ENCODE data around the gene LRRTM3. TPM values are rescaled to one million over a fixed set of nuclear protein-coding genes. Genes with fewer than 3 reads are reported as not detected.

LRRTM3 gene
- total RNA-seq, 1 donor, result not detected

GRCh38 chr10:67022099-67022498, 96.3 kb downstream of the LRRTM3 start:
- Histone ChIP-seq H4K20me1 (ENCODE audit: insufficient read depth, low read length) (no peaks in the 10 kb centered on the region), H3K4me2 (ENCODE audit: insufficient read depth, low read length) (no peak overlapping the region), H3K4me1 (ENCODE audit: insufficient read depth, low read length) (no peaks in the 10 kb centered on the region), H2AFZ (ENCODE audit: low read length) (no peak overlapping the region), H3K36me3 (ENCODE audit: insufficient read depth, low read length) (no peaks in the 10 kb centered on the region), H3K79me2 (ENCODE audit: insufficient read depth, low read length) (no peaks in the 10 kb centered on the region), H3K9me3 (ENCODE audit: low read depth, low read length) (no peaks in the 10 kb centered on the region), H3K4me3 (ENCODE audit: insufficient read depth, low read length) (no peak overlapping the region), H3K27ac (ENCODE audit: low read depth, low read length) (no peak overlapping the region), H3K27me3 (ENCODE audit: insufficient read depth, low read length) (no peaks in the 10 kb centered on the region)
- no peak for TF ChIP-seq CTCF (IDR thresholded peaks at IDR 0.05; ENCODE audit: extremely low read depth, low read depth, low read length)
- DNase-seq (ENCODE audit: insufficient read length, low spot score, missing footprints), result no peak

- TF ChIP-seq CTCF (IDR thresholded peaks at IDR 0.05; ENCODE audit: extremely low read depth, low read depth, low read length), result no peak
- no peak overlapping the region for H3K4me2 ChIP-seq (ENCODE audit: insufficient read depth, low read length)
- no peak for DNase-seq (ENCODE audit: insufficient read length, low spot score, missing footprints)
Observed at GRCh38 chr10:67033878-67034277, 108.0 kb downstream of the LRRTM3 start.

GRCh38 chr10:67036808-67037207, 111.0 kb downstream of the LRRTM3 start:
- Histone ChIP-seq H3K4me2 (ENCODE audit: insufficient read depth, low read length) (no peak overlapping the region), H3K4me1 (ENCODE audit: insufficient read depth, low read length) (no peaks in the 10 kb centered on the region), H3K27ac (ENCODE audit: low read depth, low read length) (no peak overlapping the region), H3K36me3 (ENCODE audit: insufficient read depth, low read length) (no peaks in the 10 kb centered on the region), H2AFZ (ENCODE audit: low read length) (no peak overlapping the region), H3K9me3 (ENCODE audit: low read depth, low read length) (peaks cover 1% of the 10 kb centered on the region), H3K4me3 (ENCODE audit: insufficient read depth, low read length) (no peak overlapping the region), H3K27me3 (ENCODE audit: insufficient read depth, low read length) (no peaks in the 10 kb centered on the region), H3K79me2 (ENCODE audit: insufficient read depth, low read length) (no peaks in the 10 kb centered on the region), H4K20me1 (ENCODE audit: insufficient read depth, low read length) (no peaks in the 10 kb centered on the region)
- no peak for DNase-seq (ENCODE audit: insufficient read length, low spot score, missing footprints)
- TF ChIP-seq CTCF (IDR thresholded peaks at IDR 0.05; ENCODE audit: extremely low read depth, low read depth, low read length), result no peak

More at GRCh38 chr10:67033878-67034277, 108.0 kb downstream of the LRRTM3 start:
- Histone ChIP-seq H4K20me1 (ENCODE audit: insufficient read depth, low read length) (no peaks in the 10 kb centered on the region), H3K27ac (ENCODE audit: low read depth, low read length) (no peak overlapping the region), H3K4me3 (ENCODE audit: insufficient read depth, low read length) (no peak overlapping the region), H3K9me3 (ENCODE audit: low read depth, low read length) (no peaks in the 10 kb centered on the region), H2AFZ (ENCODE audit: low read length) (no peak overlapping the region), H3K27me3 (ENCODE audit: insufficient read depth, low read length) (no peaks in the 10 kb centered on the region), H3K4me1 (ENCODE audit: insufficient read depth, low read length) (no peaks in the 10 kb centered on the region), H3K79me2 (ENCODE audit: insufficient read depth, low read length) (no peaks in the 10 kb centered on the region), H3K36me3 (ENCODE audit: insufficient read depth, low read length) (no peaks in the 10 kb centered on the region)

- no peaks in the 10 kb centered on the region for H3K79me2 ChIP-seq (ENCODE audit: insufficient read depth, low read length)
- no peak overlapping the region for H3K27ac ChIP-seq (ENCODE audit: low read depth, low read length)
- no peak for DNase-seq (ENCODE audit: insufficient read length, low spot score, missing footprints)
- H3K27me3 ChIP-seq (ENCODE audit: insufficient read depth, low read length), result no peaks in the 10 kb centered on the region
- H3K4me1 ChIP-seq (ENCODE audit: insufficient read depth, low read length), result no peaks in the 10 kb centered on the region
- H2AFZ ChIP-seq (ENCODE audit: low read length), result no peak overlapping the region
- TF ChIP-seq CTCF (IDR thresholded peaks at IDR 0.05; ENCODE audit: extremely low read depth, low read depth, low read length), result no peak
- no peaks in the 10 kb centered on the region for H4K20me1 ChIP-seq (ENCODE audit: insufficient read depth, low read length)
- H3K4me2 ChIP-seq (ENCODE audit: insufficient read depth, low read length), result no peak overlapping the region
- peaks cover 1% of the 10 kb centered on the region for H3K9me3 ChIP-seq (ENCODE audit: low read depth, low read length)
- no peak overlapping the region for H3K4me3 ChIP-seq (ENCODE audit: insufficient read depth, low read length)
- H3K36me3 ChIP-seq (ENCODE audit: insufficient read depth, low read length), result no peaks in the 10 kb centered on the region
Observed at GRCh38 chr10:67043041-67043440, 117.2 kb downstream of the LRRTM3 start.
